Colonic mucosa (tissue), 4 donors: ENCODE data around the gene BIN2. TPM values are rescaled to one million over a fixed set of nuclear protein-coding genes. Genes with fewer than 3 reads are reported as not detected.

Experiments used
- DNase-seq: peaks from one replicate; pipeline ENCODE4 v3.0.0-alpha.2; 2020
- H3K27ac ChIP-seq: fragments of 200-600 bp; one replicate; pipeline ENCODE4 v1.8.0; 2021
- H3K27me3 ChIP-seq: fragments of 200-600 bp; one replicate; pipeline ENCODE4 v1.8.0; 2021
- H3K36me3 ChIP-seq: fragments of 200-600 bp; one replicate; pipeline ENCODE4 v1.8.0; 2021
- H3K4me1 ChIP-seq: fragments of 200-600 bp; one replicate; pipeline ENCODE4 v1.8.0; 2021; ENCODE audit warnings: mild to moderate bottlenecking
- H3K4me3 ChIP-seq: fragments of 200-600 bp; one replicate; pipeline ENCODE4 v1.8.0; 2021
- H3K9ac ChIP-seq, 2 donors: one replicate each; pipeline ENCODE4 v1.7.0; 2013; ENCODE audit warnings: control low read depth in 2 of 2, low read depth in 2 of 2, low read length in 2 of 2
- H3K9me3 ChIP-seq: fragments of 200-600 bp; one replicate; pipeline ENCODE4 v1.8.0; 2021
- intact Hi-C: fragments of 100-400 bp; cut with DNase I; formaldehyde crosslinking; loops from one replicate; pipeline ENCODE4 v1.14.1; 2022
- total RNA-seq, 2 donors: library from RNA; stranded (reverse); fragmentation: NEBNext Ultra II Directional in 1 of 2; extraction: Animal tissue kit (Norgen Biotek cat#: 25700) in 1 of 2; gene quantifications; one replicate each; pipeline ENCODE4 v1.2.1, GENCODE V29; 2021
- TF ChIP-seq, protein P1 (sequence below): fragments of 200-600 bp; IDR thresholded peaks from one replicate; pipeline ENCODE4 v1.8.0; 2022; ENCODE audit warnings: antibody characterized with exemption, mild to moderate bottlenecking
- donor health status: healthy.
- donor health status: DM: no; HTN: no; CAD: no.
- donor health status: DM: no; HTN: no; CAD: no.

The BIN2 gene
- total RNA-seq, 2 donors from 2014 or later = 6.7 to 6.8 TPM

DNA sequence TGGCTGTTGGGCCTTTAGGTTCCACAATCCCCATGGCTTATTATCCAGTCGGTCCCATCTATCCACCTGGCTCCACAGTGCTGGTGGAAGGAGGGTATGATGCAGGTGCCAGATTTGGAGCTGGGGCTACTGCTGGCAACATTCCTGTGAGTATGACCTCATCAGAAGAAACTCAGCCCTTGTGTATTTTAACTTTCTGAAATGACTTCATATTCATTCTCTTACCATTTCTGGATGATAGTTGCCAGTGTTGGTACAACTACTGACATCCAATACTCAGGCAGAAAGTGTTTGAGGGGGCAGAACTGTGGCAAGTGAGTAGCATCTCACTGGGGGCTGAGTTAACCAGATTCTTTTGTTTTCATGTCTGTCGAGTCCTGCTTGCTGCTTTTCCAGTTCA is 83.0 kb downstream of the BIN2 start:
- Histone ChIP-seq H3K27ac (no peak overlapping the region), H3K4me1 (peaks cover 11% of the 10 kb centered on the region), H3K36me3 (peaks cover 19% of the 10 kb centered on the region), H3K27me3 (no peaks in the 10 kb centered on the region), H3K4me3 (no peak overlapping the region), H3K9me3 (no peaks in the 10 kb centered on the region), H3K9ac (no peak overlapping the region)
- DNase-seq = no peak
- intact Hi-C loops = no loop called here
- TF ChIP-seq, protein P1, sequence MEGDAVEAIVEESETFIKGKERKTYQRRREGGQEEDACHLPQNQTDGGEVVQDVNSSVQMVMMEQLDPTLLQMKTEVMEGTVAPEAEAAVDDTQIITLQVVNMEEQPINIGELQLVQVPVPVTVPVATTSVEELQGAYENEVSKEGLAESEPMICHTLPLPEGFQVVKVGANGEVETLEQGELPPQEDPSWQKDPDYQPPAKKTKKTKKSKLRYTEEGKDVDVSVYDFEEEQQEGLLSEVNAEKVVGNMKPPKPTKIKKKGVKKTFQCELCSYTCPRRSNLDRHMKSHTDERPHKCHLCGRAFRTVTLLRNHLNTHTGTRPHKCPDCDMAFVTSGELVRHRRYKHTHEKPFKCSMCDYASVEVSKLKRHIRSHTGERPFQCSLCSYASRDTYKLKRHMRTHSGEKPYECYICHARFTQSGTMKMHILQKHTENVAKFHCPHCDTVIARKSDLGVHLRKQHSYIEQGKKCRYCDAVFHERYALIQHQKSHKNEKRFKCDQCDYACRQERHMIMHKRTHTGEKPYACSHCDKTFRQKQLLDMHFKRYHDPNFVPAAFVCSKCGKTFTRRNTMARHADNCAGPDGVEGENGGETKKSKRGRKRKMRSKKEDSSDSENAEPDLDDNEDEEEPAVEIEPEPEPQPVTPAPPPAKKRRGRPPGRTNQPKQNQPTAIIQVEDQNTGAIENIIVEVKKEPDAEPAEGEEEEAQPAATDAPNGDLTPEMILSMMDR = no peak

DNA sequence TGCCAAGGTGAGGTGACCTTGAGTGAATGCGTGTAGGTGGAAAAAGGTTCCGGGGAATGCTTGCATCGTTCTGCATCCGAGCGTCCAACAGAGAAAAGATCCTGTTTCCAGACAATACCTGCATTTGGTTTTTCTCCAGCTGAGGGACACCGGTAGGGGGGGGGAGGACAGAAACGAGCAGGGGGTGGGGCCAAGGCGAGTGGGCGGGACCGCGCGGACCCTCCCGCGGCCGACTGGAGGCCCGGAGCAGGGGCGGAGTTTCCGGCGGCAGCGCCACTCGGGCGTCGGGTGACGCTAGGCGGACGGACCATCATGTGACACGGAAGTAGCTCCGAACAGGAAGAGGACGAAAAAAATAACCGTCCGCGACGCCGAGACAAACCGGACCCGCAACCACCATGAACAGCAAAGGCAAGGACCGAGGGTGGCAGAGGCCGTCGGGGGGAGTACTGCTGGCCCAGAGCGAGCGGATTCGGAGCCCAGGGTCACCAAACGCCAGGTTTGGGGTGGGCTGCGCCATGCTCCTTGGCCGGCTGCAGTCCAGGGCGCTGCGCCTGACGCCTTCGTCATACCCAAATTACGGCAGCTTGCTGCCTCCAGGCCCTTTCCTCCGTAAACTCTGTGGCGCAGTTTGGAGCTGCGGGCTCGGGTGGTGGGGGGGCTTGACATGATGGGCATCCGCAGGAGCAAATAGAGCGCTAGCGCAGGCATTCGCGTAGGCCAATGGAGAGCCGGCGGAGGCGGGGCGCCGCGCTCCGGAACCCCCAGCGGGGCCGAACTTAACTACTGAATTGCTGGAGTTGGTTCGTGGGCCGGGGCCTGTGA is 85.3 kb downstream of the BIN2 start, which contains the start of gene DAZAP2:
Gene DAZAP2 (plus strand): TSS at position 317 of the 825 bp plus-strand sequence. CDS start 82 bp downstream, at position 399.
- Histone ChIP-seq H3K36me3 (peaks cover 19% of the 10 kb centered on the region), H3K9ac (peak within 1 kb of the TSS; percentile 95 to 100), H3K4me1 (peaks cover 11% of the 10 kb centered on the region), H3K4me3 (peak within 1 kb of the TSS; percentile 84), H3K27ac (peak within 1 kb of the TSS; percentile 100), H3K9me3 (no peaks in the 10 kb centered on the region), H3K27me3 (no peaks in the 10 kb centered on the region)
- DNase-seq = peak; percentile 97
- TF ChIP-seq, protein P1 = peak; percentile 19
- intact Hi-C loops = no loop called here

DNA sequence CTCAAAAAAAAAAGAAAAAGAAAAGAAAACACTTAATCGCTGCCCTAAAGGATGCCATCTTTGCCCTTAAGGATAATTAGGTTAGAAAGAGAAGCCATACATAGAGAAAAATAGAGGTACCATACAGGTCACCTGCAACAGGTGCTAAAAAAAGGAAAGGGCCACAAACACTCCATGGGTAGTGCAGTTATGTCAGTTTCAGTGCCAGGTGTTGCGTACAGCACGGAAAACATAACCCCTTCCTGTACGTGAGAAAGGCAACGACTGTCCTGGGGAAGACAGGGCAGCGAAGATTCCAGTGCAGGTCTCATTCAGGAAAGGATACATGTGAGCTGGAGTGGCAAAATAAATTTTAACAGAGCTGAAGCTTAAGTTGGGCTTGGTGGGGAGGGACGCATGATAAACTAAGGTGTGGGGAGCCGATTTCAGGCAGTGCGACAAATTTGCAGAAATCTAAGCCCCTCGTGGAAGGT is 85.9 kb downstream of the BIN2 start:
- Histone ChIP-seq H3K27me3 (no peaks in the 10 kb centered on the region), H3K9me3 (no peaks in the 10 kb centered on the region), H3K4me3 (peak overlapping the region; percentile 84), H3K9ac (peak overlapping the region; percentile 19 to 95), H3K4me1 (peaks cover 11% of the 10 kb centered on the region), H3K27ac (peak overlapping the region; percentile 100), H3K36me3 (peaks cover 19% of the 10 kb centered on the region)
- intact Hi-C loops = no loop called here
- no peak for DNase-seq
- TF ChIP-seq, protein P1 = no peak

DNA sequence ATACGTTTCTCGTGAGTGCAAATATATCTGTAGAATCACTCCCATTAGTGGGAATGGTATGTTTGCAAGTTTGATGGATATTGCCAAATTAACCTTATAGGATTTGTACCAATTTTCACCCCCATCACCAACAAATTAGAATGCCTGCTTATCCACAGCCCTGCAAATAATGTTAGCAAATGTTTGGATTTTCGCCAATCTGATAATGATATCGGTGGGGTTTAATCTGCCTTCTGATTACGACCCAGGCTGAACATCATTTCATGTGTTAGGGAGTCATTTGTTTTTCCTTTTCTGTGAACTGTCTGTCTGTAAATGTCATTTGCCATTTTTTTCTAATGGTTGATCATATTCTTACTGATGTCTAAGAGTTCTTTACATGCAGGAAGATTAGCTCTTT is 89.4 kb downstream of the BIN2 start:
- DNase-seq = no peak
- Histone ChIP-seq H3K36me3 (no peaks in the 10 kb centered on the region), H3K9me3 (no peaks in the 10 kb centered on the region), H3K27me3 (no peaks in the 10 kb centered on the region), H3K9ac (no peak overlapping the region), H3K4me3 (no peak overlapping the region), H3K4me1 (no peaks in the 10 kb centered on the region), H3K27ac (no peak overlapping the region)
- intact Hi-C loops = no loop called here
- TF ChIP-seq, protein P1 = no peak

DNA sequence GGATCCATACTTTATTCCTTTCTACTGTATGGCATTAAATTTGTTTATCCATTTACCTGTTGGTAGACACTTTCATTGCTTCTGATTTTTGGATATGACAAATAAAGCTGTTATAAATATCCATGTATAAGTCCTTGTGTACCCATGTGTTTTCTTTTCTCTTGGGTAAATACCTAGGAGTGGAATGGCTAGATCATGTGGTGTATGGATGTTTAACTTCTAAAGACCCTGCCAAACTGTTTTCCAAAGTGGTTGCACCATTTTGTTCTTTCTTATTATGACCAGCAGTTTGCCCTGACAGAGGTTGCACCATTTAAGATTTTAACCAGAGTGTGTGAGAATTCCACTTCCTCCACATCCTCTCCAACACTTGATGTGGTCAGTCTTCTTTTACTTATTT is 91.3 kb downstream of the BIN2 start:
- DNase-seq = no peak
- Histone ChIP-seq H3K4me1 (no peaks in the 10 kb centered on the region), H3K36me3 (no peaks in the 10 kb centered on the region), H3K9ac (no peak overlapping the region), H3K4me3 (no peak overlapping the region), H3K27me3 (no peaks in the 10 kb centered on the region), H3K27ac (no peak overlapping the region), H3K9me3 (no peaks in the 10 kb centered on the region)
- intact Hi-C loops = no loop called here
- TF ChIP-seq, protein P1 = no peak

Other genes with a start within 250 kb of the BIN2 start
- 10 to 100 TPM; 13.6 to 17.1 TPM for gene CSRNP2, start 240.6 kb downstream of the BIN2 start, total RNA-seq
- 10 to 100 TPM; 24.4 to 30.9 TPM for gene TFCP2, start 151.0 kb downstream of the BIN2 start, total RNA-seq
- gene POU6F1, start 106.1 kb downstream of the BIN2 start, total RNA-seq = 1 to 10 TPM; 4.9 to 5.6 TPM
- 100 to 1,000 TPM; 220 to 291 TPM for gene DAZAP2, start 85.3 kb downstream of the BIN2 start, total RNA-seq
- 100 to 1,000 TPM in 1 of 2 donors, 10 to 100 TPM in 1; 74.4 to 119 TPM for gene SMAGP, start 53.8 kb downstream of the BIN2 start, total RNA-seq
- gene CELA1, start 22.5 kb upstream of the BIN2 start, total RNA-seq = not detected
- 10 to 100 TPM; 24.7 to 27.1 TPM for gene GALNT6, start 67.2 kb upstream of the BIN2 start, total RNA-seq
- 1 to 10 TPM in 1 of 2 donors, under 1 TPM in 1; 0.59 to 1.1 TPM for gene SLC4A8, start 100.7 kb upstream of the BIN2 start, total RNA-seq